Neuronal stem cell (in vitro differentiated cells): Measurements from ENCODE around the gene TAAR2.

Experiments
- DNase-seq: peaks from one replicate; pipeline ENCODE4 v3.0.0-alpha.2; 2013; ENCODE audit warnings: low spot score
- H2AFZ ChIP-seq: one replicate; pipeline ENCODE4 v1.6.1; 2013; ENCODE audit warnings: mild to moderate bottlenecking, low read length, inconsistent platforms
- H2AK5ac ChIP-seq: 2 replicates; pipeline ENCODE4 v1.6.1; 2013; ENCODE audit warnings: low read depth, mild to moderate bottlenecking, inconsistent platforms, low read length, moderate library complexity, mixed read lengths
- H2BK120ac ChIP-seq: 2 replicates; pipeline ENCODE4 v1.6.1; 2013; ENCODE audit warnings: low read depth, mild to moderate bottlenecking, inconsistent platforms, low read length, moderate library complexity, mixed read lengths
- H2BK12ac ChIP-seq: one replicate; pipeline ENCODE4 v1.6.1; 2013; ENCODE audit warnings: low read length, inconsistent platforms
- H2BK15ac ChIP-seq: 2 replicates; pipeline ENCODE4 v1.6.1; 2013; ENCODE audit warnings: mild to moderate bottlenecking, low read length, inconsistent platforms, mixed read lengths
- H2BK5ac ChIP-seq: one replicate; pipeline ENCODE4 v1.6.1; 2013; ENCODE audit warnings: inconsistent platforms, mild to moderate bottlenecking, low read length, moderate library complexity
- H3K14ac ChIP-seq: one replicate; pipeline ENCODE4 v1.6.1; 2013; ENCODE audit warnings: low read length, inconsistent platforms
- H3K18ac ChIP-seq: 2 replicates; pipeline ENCODE4 v1.6.1; 2013; ENCODE audit warnings: low read length, inconsistent platforms
- H3K23ac ChIP-seq: 2 replicates; pipeline ENCODE4 v1.6.1; 2013; ENCODE audit warnings: low read depth, mild to moderate bottlenecking, mixed read lengths, low read length, inconsistent platforms; ENCODE audit not compliant: poor library complexity
- H3K27ac ChIP-seq: replicated peaks from 3 replicates; pipeline ENCODE4 v1.5.1; 2013; ENCODE audit warnings: low read length, inconsistent platforms
- H3K27me3 ChIP-seq, 3 experiments: 2 replicates each; pipeline ENCODE4 v1.6.1; 2013; ENCODE audit warnings: low read length in 3 of 3, mild to moderate bottlenecking in 2 of 3, inconsistent platforms in 1 of 3, low read depth in 1 of 3, mixed read lengths in 1 of 3, moderate library complexity in 1 of 3; ENCODE audit not compliant: control insufficient read depth in 3 of 3, insufficient read depth in 3 of 3
- H3K36me3 ChIP-seq, 2 donors: replicated peaks in 1 of 2; 2 replicates each; pipeline ENCODE4 v1.6.1; 2013; ENCODE audit warnings: low read length in 2 of 2; ENCODE audit not compliant: control insufficient read depth in 2 of 2, insufficient read depth in 2 of 2
- H3K4ac ChIP-seq: 2 replicates; pipeline ENCODE4 v1.6.1; 2013; ENCODE audit warnings: inconsistent platforms, mild to moderate bottlenecking, low read length, moderate library complexity
- H3K4me1 ChIP-seq, 2 donors: 1 replicate in 1 of 2; 2 replicates in 1 of 2; pipeline ENCODE4 v1.6.1; 2013; ENCODE audit warnings: low read length in 2 of 2, low read depth in 1 of 2; ENCODE audit not compliant: control insufficient read depth in 2 of 2, insufficient read depth in 1 of 2
- H3K4me2 ChIP-seq: one replicate; pipeline ENCODE4 v1.6.1; 2013; ENCODE audit warnings: mild to moderate bottlenecking, low read length, inconsistent platforms; ENCODE audit not compliant: insufficient read depth, poor library complexity, severe bottlenecking
- H3K4me3 ChIP-seq, 2 donors: 2 replicates each; pipeline ENCODE4 v1.5.1; 2013; ENCODE audit warnings: low read length in 2 of 2, mild to moderate bottlenecking in 2 of 2, inconsistent platforms in 1 of 2, moderate library complexity in 1 of 2
- H3K79me1 ChIP-seq: one replicate; pipeline ENCODE4 v1.6.1; 2013; ENCODE audit warnings: low read depth, mild to moderate bottlenecking, inconsistent platforms, low read length, moderate library complexity
- H3K9ac ChIP-seq: one replicate; pipeline ENCODE4 v1.6.1; 2013; ENCODE audit warnings: mild to moderate bottlenecking, low read depth, low read length, inconsistent platforms; ENCODE audit not compliant: poor library complexity
- H3K9me3 ChIP-seq, 2 donors: replicated peaks in 1 of 2; 2 replicates each; pipeline versions ENCODE3 to v1.6.1; 2013; ENCODE audit warnings: low read length in 2 of 2, mild to moderate bottlenecking in 2 of 2, inconsistent platforms in 1 of 2, low read depth in 1 of 2, mixed read lengths in 1 of 2, moderate library complexity in 1 of 2; ENCODE audit not compliant: control insufficient read depth in 2 of 2, insufficient read depth in 1 of 2
- H4K8ac ChIP-seq: one replicate; pipeline ENCODE4 v1.6.1; 2013; ENCODE audit warnings: low read depth, mild to moderate bottlenecking, inconsistent platforms, low read length, moderate library complexity
- H4K91ac ChIP-seq: one replicate; pipeline ENCODE4 v1.6.1; 2013; ENCODE audit warnings: low read length, low read depth, mild to moderate bottlenecking, inconsistent platforms; ENCODE audit not compliant: poor library complexity
- WGBS, 2 donors: extraction: QIAGEN DNeasy Blood & Tissue Kit; methylation state at CpG; one replicate each; pipeline ENCODE4 v1.1.7; 2013; ENCODE audit warnings: missing lambda C conversion rate in 2 of 2, mixed read lengths in 1 of 2; ENCODE audit not compliant: insufficient read length in 2 of 2, insufficient replicate concordance in 1 of 2; ENCODE audit errors: extremely low coverage in 2 of 2; 5-methylcytosine and 5-hydroxymethylcytosine counted together

TAAR2 gene

GRCh38 chr6:132596201-132596600, 27.9 kb downstream of the TAAR2 start:
- Histone ChIP-seq H4K91ac (no peak overlapping the region), H3K36me3 (no peaks in the 10 kb centered on the region), H3K4me2 (no peak overlapping the region), H3K4me3 (no peak overlapping the region), H3K9me3 (no peaks in the 10 kb centered on the region), H3K4ac (no peak overlapping the region), H3K14ac (no peak overlapping the region), H2BK15ac (no peak overlapping the region), H2AFZ (no peak overlapping the region), H3K4me1 (no peaks in the 10 kb centered on the region), H3K9ac (no peak overlapping the region), H3K23ac (no peak overlapping the region), H3K18ac (no peak overlapping the region), H2BK5ac (no peak overlapping the region), H3K79me1 (no peaks in the 10 kb centered on the region), H2BK12ac (no peak overlapping the region), H4K8ac (no peak overlapping the region), H3K27ac (no peak overlapping the region), H2BK120ac (no peak overlapping the region), H3K27me3 (no peaks in the 10 kb centered on the region), H2AK5ac (no peak overlapping the region)
- DNase-seq: no peak
- no CpG with 5 or more reads among the region's 6 CpGs for WGBS, 2 donors

DNA sequence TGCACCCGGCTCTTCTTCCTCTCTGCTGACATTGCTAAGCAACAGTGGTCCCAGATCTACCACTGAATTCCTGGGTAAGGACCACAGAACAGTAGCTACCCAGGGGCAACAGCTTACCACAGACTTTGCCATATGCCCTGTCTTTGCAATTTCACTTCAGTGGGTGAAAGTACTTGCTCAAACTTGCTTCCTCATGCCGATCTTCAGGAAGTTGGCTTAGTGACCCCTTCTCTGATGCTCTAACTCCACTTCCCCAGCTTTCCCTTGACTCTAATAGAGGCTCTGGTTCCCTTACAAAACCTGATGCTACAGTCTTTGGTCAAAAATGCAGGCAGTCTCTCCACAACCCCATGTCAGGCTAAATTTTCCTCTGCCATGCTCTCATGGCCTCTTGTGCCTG, 31.2 kb downstream of the TAAR2 start:
- no peak overlapping the region for H2BK12ac ChIP-seq
- H3K4me1 ChIP-seq: no peaks in the 10 kb centered on the region
- no peak overlapping the region for H2BK15ac ChIP-seq
- no peak overlapping the region for H3K4me2 ChIP-seq
- no peak overlapping the region for H2AFZ ChIP-seq
- H3K9me3 ChIP-seq: no peaks in the 10 kb centered on the region
- H3K79me1 ChIP-seq: no peaks in the 10 kb centered on the region
- H4K91ac ChIP-seq: no peak overlapping the region
- H4K8ac ChIP-seq: no peak overlapping the region
- no peak overlapping the region for H2BK120ac ChIP-seq
- no CpG with 5 or more reads among the region's 2 CpGs for WGBS, 2 donors
- H3K36me3 ChIP-seq: no peaks in the 10 kb centered on the region
- no peaks in the 10 kb centered on the region for H3K27me3 ChIP-seq
- no peak for DNase-seq
- H2BK5ac ChIP-seq: no peak overlapping the region
- no peak overlapping the region for H3K4me3 ChIP-seq
- H3K9ac ChIP-seq: no peak overlapping the region
- H2AK5ac ChIP-seq: no peak overlapping the region
- H3K18ac ChIP-seq: no peak overlapping the region
- no peak overlapping the region for H3K14ac ChIP-seq
- no peak overlapping the region for H3K4ac ChIP-seq
- H3K23ac ChIP-seq: no peak overlapping the region
- H3K27ac ChIP-seq: no peak overlapping the region

DNA sequence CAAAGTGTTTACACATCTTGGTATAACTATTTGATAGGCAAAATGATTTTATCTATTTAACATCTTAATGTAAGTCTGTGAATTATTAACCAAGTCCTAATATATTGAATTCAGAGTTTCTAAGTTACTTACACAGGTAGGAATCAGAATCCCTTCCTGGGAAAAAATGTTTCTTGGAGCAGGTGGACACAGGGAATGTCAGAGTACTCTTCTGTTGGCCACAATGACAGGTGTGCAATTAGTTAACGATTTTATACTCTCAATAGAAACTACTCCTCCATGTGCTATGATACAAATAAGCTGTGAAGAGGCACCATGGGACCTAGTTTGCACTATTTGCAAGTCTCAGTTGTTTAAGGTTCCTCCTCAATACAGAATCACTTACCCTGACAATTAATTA, 33.7 kb downstream of the TAAR2 start:
- Histone ChIP-seq H3K4ac (no peak overlapping the region), H3K14ac (no peak overlapping the region), H3K4me2 (no peak overlapping the region), H3K79me1 (no peaks in the 10 kb centered on the region), H3K4me1 (no peaks in the 10 kb centered on the region), H2BK15ac (no peak overlapping the region), H2BK120ac (no peak overlapping the region), H3K23ac (no peak overlapping the region), H3K36me3 (no peaks in the 10 kb centered on the region), H4K91ac (no peak overlapping the region), H3K4me3 (no peak overlapping the region), H3K18ac (no peak overlapping the region), H3K9me3 (no peaks in the 10 kb centered on the region), H2BK5ac (no peak overlapping the region), H3K9ac (no peak overlapping the region), H2AFZ (no peak overlapping the region), H3K27ac (no peak overlapping the region), H3K27me3 (no peaks in the 10 kb centered on the region), H2BK12ac (no peak overlapping the region), H2AK5ac (no peak overlapping the region), H4K8ac (no peak overlapping the region)
- no peak for DNase-seq
- no CpG with 5 or more reads among the region's 1 CpG for WGBS, 2 donors

- Histone ChIP-seq H3K4ac (no peak within 1 kb of the TSS), H2AFZ (no peak within 1 kb of the TSS), H4K8ac (no peak within 1 kb of the TSS), H3K18ac (no peak within 1 kb of the TSS), H2BK120ac (no peak within 1 kb of the TSS), H3K27ac (no peak within 1 kb of the TSS), H4K91ac (no peak within 1 kb of the TSS), H3K4me3 (peak within 1 kb of the TSS in 1 of 2 donors; percentile 18), H3K23ac (no peak within 1 kb of the TSS), H3K36me3 (no peaks in the 10 kb centered on the region), H2AK5ac (no peak within 1 kb of the TSS), H2BK12ac (no peak within 1 kb of the TSS), H3K27me3 (no peaks in the 10 kb centered on the region), H3K14ac (no peak within 1 kb of the TSS), H3K4me2 (no peak within 1 kb of the TSS), H2BK15ac (no peak within 1 kb of the TSS), H3K79me1 (no peaks in the 10 kb centered on the region), H3K9ac (no peak within 1 kb of the TSS), H3K4me1 (no peaks in the 10 kb centered on the region), H2BK5ac (no peak within 1 kb of the TSS), H3K9me3 (no peaks in the 10 kb centered on the region)
- no peak for DNase-seq
- WGBS, 2 donors: no CpG with 5 or more reads among the region's 5 CpGs
These were observed 34.6 kb downstream of the TAAR2 start, which contains the start of gene TAAR5 for GRCh38 chr6:132589454-132589853. Gene TAAR5, minus strand, starts transcription at chr6:132589741. Its CDS starts 55 bp downstream, at chr6:132589686.
